Measurements from ENCODE around the gene MRTFB. TPM values are rescaled to one million over a fixed set of nuclear protein-coding genes. Genes with fewer than 3 reads are reported as not detected.

MRTFB gene
- total and polyA plus RNA-seq, 2 of the 13 experiments (the other 11 are each of a cell fraction or from before 2014, with no cell fraction given), result 11.4 to 14.0 TPM

DNA sequence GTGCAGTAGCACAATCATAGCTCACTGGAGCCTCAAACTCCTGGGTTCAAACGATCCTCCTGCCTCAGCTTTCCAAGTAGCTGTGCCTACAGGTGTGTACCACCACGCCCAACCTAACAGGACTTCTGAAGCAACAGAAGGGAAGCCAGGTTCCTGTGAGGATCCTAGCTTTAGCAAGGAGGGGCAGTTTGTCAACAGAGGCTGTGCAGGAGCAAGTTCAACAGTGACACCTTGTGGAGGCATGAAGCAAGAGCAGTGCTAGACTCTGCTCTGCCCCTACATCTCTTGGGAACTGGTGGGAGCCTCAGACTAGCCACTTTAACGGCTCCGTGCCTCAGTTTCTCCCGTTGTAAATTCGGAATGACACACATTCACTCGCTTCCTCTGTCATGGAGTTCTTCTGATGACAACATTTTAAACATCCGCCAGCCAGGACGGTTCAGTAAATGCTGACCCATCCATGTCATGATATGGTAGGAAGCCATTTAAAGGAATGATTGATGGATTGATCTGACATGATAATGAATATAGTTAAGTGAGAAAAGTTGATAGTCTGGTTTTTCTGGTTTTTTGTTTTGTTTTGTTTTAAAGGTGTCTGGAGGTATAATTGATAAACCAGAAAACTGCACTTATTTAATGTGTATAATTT, 218.7 kb downstream of the MRTFB start (continued):
- peak; percentile 99 for TF ChIP-seq TOPORS (CRISPR knock-in tag; IDR thresholded peaks at IDR 0.05)
- TF ChIP-seq, protein P1, sequence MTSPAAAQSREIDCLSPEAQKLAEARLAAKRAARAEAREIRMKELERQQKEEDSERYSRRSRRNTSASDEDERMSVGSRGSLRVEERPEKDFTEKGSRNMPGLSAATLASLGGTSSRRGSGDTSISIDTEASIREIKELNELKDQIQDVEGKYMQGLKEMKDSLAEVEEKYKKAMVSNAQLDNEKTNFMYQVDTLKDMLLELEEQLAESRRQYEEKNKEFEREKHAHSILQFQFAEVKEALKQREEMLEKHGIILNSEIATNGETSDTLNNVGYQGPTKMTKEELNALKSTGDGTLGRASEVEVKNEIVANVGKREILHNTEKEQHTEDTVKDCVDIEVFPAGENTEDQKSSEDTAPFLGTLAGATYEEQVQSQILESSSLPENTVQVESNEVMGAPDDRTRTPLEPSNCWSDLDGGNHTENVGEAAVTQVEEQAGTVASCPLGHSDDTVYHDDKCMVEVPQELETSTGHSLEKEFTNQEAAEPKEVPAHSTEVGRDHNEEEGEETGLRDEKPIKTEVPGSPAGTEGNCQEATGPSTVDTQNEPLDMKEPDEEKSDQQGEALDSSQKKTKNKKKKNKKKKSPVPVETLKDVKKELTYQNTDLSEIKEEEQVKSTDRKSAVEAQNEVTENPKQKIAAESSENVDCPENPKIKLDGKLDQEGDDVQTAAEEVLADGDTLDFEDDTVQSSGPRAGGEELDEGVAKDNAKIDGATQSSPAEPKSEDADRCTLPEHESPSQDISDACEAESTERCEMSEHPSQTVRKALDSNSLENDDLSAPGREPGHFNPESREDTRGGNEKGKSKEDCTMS (CRISPR knock-in tag; conservative IDR thresholded peaks at IDR 0.05), result no peak
- TF ChIP-seq CCDC6 (CRISPR knock-in tag; IDR thresholded peaks at IDR 0.05), result no peak
- no peak for TF ChIP-seq PITX1 (CRISPR knock-in tag; IDR thresholded peaks at IDR 0.05)
- peak; percentile 69 for TF ChIP-seq TEAD3 (CRISPR knock-in tag; optimal IDR thresholded peaks at IDR 0.05; ENCODE audit: borderline replicate concordance)
- peak; percentile 68; the same call in 1 of the 2 replicates for TF ChIP-seq ARHGAP35 (CRISPR knock-in tag; IDR thresholded peaks at IDR 0.05; ENCODE audit: borderline replicate concordance)
- TF ChIP-seq FOXJ3 (CRISPR knock-in tag; IDR thresholded peaks at IDR 0.05; ENCODE audit: borderline replicate concordance), result no peak
- no peak for TF ChIP-seq MXD4 (CRISPR knock-in tag; IDR thresholded peaks at IDR 0.05)
- no peak for TF ChIP-seq ZNF205 (CRISPR knock-in tag; IDR thresholded peaks at IDR 0.05)
- no peak for TF ChIP-seq ASH2L (IDR thresholded peaks at IDR 0.05; ENCODE audit: insufficient read length, low read depth, low read length)
- TF ChIP-seq U2AF1 (optimal IDR thresholded peaks at IDR 0.05; ENCODE audit: low read depth, low read length), result peak; percentile 20
- TF ChIP-seq, protein P2, sequence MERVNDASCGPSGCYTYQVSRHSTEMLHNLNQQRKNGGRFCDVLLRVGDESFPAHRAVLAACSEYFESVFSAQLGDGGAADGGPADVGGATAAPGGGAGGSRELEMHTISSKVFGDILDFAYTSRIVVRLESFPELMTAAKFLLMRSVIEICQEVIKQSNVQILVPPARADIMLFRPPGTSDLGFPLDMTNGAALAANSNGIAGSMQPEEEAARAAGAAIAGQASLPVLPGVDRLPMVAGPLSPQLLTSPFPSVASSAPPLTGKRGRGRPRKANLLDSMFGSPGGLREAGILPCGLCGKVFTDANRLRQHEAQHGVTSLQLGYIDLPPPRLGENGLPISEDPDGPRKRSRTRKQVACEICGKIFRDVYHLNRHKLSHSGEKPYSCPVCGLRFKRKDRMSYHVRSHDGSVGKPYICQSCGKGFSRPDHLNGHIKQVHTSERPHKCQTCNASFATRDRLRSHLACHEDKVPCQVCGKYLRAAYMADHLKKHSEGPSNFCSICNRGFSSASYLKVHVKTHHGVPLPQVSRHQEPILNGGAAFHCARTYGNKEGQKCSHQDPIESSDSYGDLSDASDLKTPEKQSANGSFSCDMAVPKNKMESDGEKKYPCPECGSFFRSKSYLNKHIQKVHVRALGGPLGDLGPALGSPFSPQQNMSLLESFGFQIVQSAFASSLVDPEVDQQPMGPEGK (CRISPR knock-in tag; IDR thresholded peaks at IDR 0.05), result peak; percentile 33; the same call in 1 of the 2 replicates
- TF ChIP-seq, protein P3, sequence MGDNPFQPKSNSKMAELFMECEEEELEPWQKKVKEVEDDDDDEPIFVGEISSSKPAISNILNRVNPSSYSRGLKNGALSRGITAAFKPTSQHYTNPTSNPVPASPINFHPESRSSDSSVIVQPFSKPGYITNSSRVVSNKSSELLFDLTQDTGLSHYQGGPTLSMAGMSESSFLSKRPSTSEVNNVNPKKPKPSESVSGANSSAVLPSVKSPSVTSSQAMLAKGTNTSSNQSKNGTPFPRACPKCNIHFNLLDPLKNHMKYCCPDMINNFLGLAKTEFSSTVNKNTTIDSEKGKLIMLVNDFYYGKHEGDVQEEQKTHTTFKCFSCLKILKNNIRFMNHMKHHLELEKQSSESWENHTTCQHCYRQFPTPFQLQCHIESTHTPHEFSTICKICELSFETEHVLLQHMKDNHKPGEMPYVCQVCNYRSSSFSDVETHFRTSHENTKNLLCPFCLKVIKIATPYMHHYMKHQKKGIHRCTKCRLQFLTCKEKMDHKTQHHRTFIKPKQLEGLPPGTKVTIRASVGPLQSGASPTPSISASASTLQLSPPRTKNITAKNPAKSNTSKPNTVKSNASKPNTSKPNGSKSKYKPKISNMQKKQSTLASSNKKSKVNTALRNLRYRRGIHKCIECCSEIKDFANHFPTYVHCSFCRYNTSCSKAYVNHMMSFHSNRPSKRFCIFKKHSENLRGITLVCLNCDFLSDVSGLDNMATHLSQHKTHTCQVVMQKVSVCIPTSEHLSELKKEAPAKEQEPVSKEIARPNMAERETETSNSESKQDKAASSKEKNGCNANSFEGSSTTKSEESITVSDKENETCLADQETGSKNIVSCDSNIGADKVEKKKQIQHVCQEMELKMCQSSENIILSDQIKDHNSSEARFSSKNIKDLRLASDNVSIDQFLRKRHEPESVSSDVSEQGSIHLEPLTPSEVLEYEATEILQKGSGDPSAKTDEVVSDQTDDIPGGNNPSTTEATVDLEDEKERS (CRISPR knock-in tag; IDR thresholded peaks at IDR 0.05), result peak; percentile 100
- TF ChIP-seq ZNF12 (CRISPR knock-in tag; IDR thresholded peaks at IDR 0.05), result peak; percentile 84; the same call in 1 of the 2 replicates
- TF ChIP-seq ZNF230 (CRISPR knock-in tag; IDR thresholded peaks at IDR 0.05), result no peak
- TF ChIP-seq FLYWCH1 (CRISPR knock-in tag; IDR thresholded peaks at IDR 0.05), result no peak
- TF ChIP-seq SPEN (CRISPR knock-in tag; IDR thresholded peaks at IDR 0.05; ENCODE audit: low read depth), result peak; percentile 27; the same call in 1 of the 2 replicates
- peak; percentile 42; the same call in 1 of the 2 replicates for TF ChIP-seq ZNF331 (CRISPR knock-in tag; IDR thresholded peaks at IDR 0.05)
- TF ChIP-seq CBX1 (IDR thresholded peaks at IDR 0.05; ENCODE audit: low read depth), result peak; percentile 93
- TF ChIP-seq, protein P4, sequence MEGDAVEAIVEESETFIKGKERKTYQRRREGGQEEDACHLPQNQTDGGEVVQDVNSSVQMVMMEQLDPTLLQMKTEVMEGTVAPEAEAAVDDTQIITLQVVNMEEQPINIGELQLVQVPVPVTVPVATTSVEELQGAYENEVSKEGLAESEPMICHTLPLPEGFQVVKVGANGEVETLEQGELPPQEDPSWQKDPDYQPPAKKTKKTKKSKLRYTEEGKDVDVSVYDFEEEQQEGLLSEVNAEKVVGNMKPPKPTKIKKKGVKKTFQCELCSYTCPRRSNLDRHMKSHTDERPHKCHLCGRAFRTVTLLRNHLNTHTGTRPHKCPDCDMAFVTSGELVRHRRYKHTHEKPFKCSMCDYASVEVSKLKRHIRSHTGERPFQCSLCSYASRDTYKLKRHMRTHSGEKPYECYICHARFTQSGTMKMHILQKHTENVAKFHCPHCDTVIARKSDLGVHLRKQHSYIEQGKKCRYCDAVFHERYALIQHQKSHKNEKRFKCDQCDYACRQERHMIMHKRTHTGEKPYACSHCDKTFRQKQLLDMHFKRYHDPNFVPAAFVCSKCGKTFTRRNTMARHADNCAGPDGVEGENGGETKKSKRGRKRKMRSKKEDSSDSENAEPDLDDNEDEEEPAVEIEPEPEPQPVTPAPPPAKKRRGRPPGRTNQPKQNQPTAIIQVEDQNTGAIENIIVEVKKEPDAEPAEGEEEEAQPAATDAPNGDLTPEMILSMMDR (CRISPR knock-in tag; IDR thresholded peaks at IDR 0.05), result peak; percentile 91
- no peak for TF ChIP-seq ZBTB7B (CRISPR knock-in tag; IDR thresholded peaks at IDR 0.05)

All from HepG2 (cell line).